H1 (cell line): ENCODE data around the gene KLHL33. TPM values are rescaled to one million over a fixed set of nuclear protein-coding genes. Genes with fewer than 3 reads are reported as not detected.

Source experiments
- CREB1 ChIP-seq: IDR thresholded peaks from 2 replicates; pipeline ENCODE4 v1.6.1; 2012; ENCODE audit warnings: inconsistent platforms
- PHF8 ChIP-seq: fragments of 200-600 bp; sonication (generic); conservative IDR thresholded peaks from 2 replicates; pipeline ENCODE4 v1.7.1; 2012; ENCODE audit warnings: low read depth, mild to moderate bottlenecking, inconsistent platforms, low read length, moderate library complexity
- SIX5 ChIP-seq: IDR thresholded peaks from 2 replicates; pipeline ENCODE4 v1.6.1; 2011; ENCODE audit warnings: mild to moderate bottlenecking, low read depth, low read length
- SUZ12 ChIP-seq: fragments of 200-600 bp; sonication (generic); IDR thresholded peaks from 2 replicates; pipeline ENCODE4 v1.6.1; 2012; ENCODE audit warnings: mild to moderate bottlenecking, inconsistent platforms, low read length, moderate library complexity, mixed read lengths
- TAF7 ChIP-seq: optimal IDR thresholded peaks from 2 replicates; pipeline ENCODE3; 2011; ENCODE audit warnings: low read depth, mild to moderate bottlenecking, inconsistent platforms, low read length, moderate library complexity, borderline replicate concordance
- TEAD4 ChIP-seq: IDR thresholded peaks from 2 replicates; pipeline ENCODE4 v1.6.1; 2012; ENCODE audit warnings: low read depth, low read length, inconsistent platforms, mixed read lengths
- polyA plus RNA-seq, 7 experiments: library from polyadenylated mRNA; depleted of rRNA in 3 of 7; stranded (reverse) in 5 of 7; unstranded in 2 of 7; fragments of >200 nt in 5 of 7; fragments of 200-250 nt in 2 of 7; gene quantifications; 1 replicate in 5 of 7; 2 replicates in 1 of 7; 4 replicates in 1 of 7; pipeline versions ENCODE4 v1.2.1 to v1.2.3, GENCODE V29; 2011 to 2013; ENCODE audit warnings: missing spikeins in 2 of 7, mixed read lengths in 2 of 7
- total RNA-seq: library from RNA; stranded (reverse); fragmentation: NEBNext Ultra II Directional; extraction: Animal tissue kit (Norgen Biotek cat#: 25700); gene quantifications from 2 replicates; pipeline ENCODE4 v1.2.1, GENCODE V29; 2021

The KLHL33 gene
- total and polyA plus RNA-seq, 2 of the 8 experiments (the other 6 are each of a cell fraction or from before 2014, with no cell fraction given) = 0.11 to 0.17 TPM

DNA sequence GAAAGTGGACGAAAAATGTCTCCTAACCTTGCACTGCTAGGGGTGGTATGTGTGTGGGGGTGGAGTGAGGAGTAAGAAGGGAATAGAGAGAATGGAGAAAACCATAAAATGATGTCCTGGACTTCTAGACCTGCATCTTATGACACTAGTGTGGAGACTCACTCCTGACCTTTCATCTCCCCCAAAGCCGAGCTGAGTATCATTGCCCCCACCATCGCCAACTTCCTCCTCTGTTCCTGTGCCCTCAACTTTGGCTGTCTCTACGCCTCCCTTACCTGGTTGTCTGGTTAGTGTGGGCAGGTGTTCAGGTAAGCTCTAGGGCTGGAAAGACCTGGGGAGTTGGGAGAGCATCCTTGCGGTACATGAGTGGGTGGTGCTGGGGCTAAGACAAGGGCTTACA lies 4.5 kb upstream of the KLHL33 start (continued):
- no peak for TF ChIP-seq PHF8
- no peak for TF ChIP-seq TAF7
- TF ChIP-seq SUZ12 = no peak
- TF ChIP-seq SIX5 = no peak
- TF ChIP-seq CREB1 = no peak
- TF ChIP-seq TEAD4 = no peak
